HG03139 (cell line): Measurements from ENCODE around the gene MX2.

ENCODE experiments used
- ATAC-seq: cut with Tn5 transposase; IDR thresholded peaks from one replicate; pipeline ENCODE4 v1.9.1; 2021; ENCODE audit not compliant: unreplicated experiment

MX2 gene

GRCh38 chr21:41381731-41382130 lies 19.9 kb downstream of the MX2 start:
- no peak for ATAC-seq

GRCh38 chr21:41387042-41387819 lies 25.4 kb downstream of the MX2 start:
- ATAC-seq, result no peak

- no peak for ATAC-seq
These were observed 26.0 kb downstream of the MX2 start for GRCh38 chr21:41387824-41388223.

- no peak for ATAC-seq
These were observed 26.4 kb downstream of the MX2 start for GRCh38 chr21:41388259-41388658.

GRCh38 chr21:41390043-41390639 lies 28.3 kb downstream of the MX2 start:
- ATAC-seq, result no peak

GRCh38 chr21:41393876-41394465 lies 32.1 kb downstream of the MX2 start:
- ATAC-seq, result no peak

GRCh38 chr21:41396558-41397075 lies 34.8 kb downstream of the MX2 start:
- no peak for ATAC-seq

GRCh38 chr21:41397471-41397891 lies 35.7 kb downstream of the MX2 start:
- ATAC-seq, result no peak

- ATAC-seq, result no peak
These were observed 36.4 kb downstream of the MX2 start for GRCh38 chr21:41398251-41398650.

- ATAC-seq, result no peak
These were observed 37.0 kb downstream of the MX2 start for GRCh38 chr21:41398831-41399230.

GRCh38 chr21:41399246-41399800 lies 37.5 kb downstream of the MX2 start:
- ATAC-seq, result no peak

- ATAC-seq, result no peak
These were observed 40.4 kb downstream of the MX2 start for GRCh38 chr21:41402231-41402630.

GRCh38 chr21:41402796-41403195 lies 41.0 kb downstream of the MX2 start:
- ATAC-seq, result no peak

- ATAC-seq, result no peak
These were observed 41.5 kb downstream of the MX2 start for GRCh38 chr21:41403331-41403730.

- no peak for ATAC-seq
These were observed 42.1 kb downstream of the MX2 start for GRCh38 chr21:41403966-41404365.

- ATAC-seq, result no peak
These were observed 43.5 kb downstream of the MX2 start for GRCh38 chr21:41405321-41405720.

GRCh38 chr21:41406340-41406739 lies 44.5 kb downstream of the MX2 start:
- ATAC-seq, result no peak

- no peak for ATAC-seq
These were observed 46.0 kb downstream of the MX2 start for GRCh38 chr21:41407541-41408460.

GRCh38 chr21:41410361-41410760 lies 48.5 kb downstream of the MX2 start:
- ATAC-seq, result no peak

GRCh38 chr21:41410767-41411448 lies 49.1 kb downstream of the MX2 start:
- ATAC-seq, result no peak
